Trophoblast cell (in vitro differentiated cells and primary cell): ENCODE data around the gene SCAPER.

Source experiments
- DNase-seq, 2 donors: peaks; one replicate each; pipeline ENCODE4 v3.0.0-alpha.2; 2016
- H2AFZ ChIP-seq: 2 replicates; pipeline ENCODE4 v1.6.1; 2013; ENCODE audit warnings: low read length, moderate library complexity, mild to moderate bottlenecking; ENCODE audit not compliant: insufficient read depth, poor library complexity
- H2AK5ac ChIP-seq: 2 replicates; pipeline ENCODE4 v1.6.1; 2013; ENCODE audit warnings: mild to moderate bottlenecking, low read length
- H2BK120ac ChIP-seq: 2 replicates; pipeline ENCODE4 v1.6.1; 2013; ENCODE audit warnings: low read length, mild to moderate bottlenecking, moderate library complexity; ENCODE audit not compliant: insufficient read depth, poor library complexity
- H2BK12ac ChIP-seq: 2 replicates; pipeline ENCODE4 v1.6.1; 2013; ENCODE audit warnings: mild to moderate bottlenecking, low read length, moderate library complexity
- H2BK5ac ChIP-seq: 2 replicates; pipeline ENCODE4 v1.6.1; 2013; ENCODE audit warnings: low read length, low read depth, moderate library complexity, mild to moderate bottlenecking; ENCODE audit not compliant: poor library complexity
- H3K14ac ChIP-seq: 2 replicates; pipeline ENCODE4 v1.6.1; 2013; ENCODE audit warnings: mild to moderate bottlenecking, low read length
- H3K18ac ChIP-seq: 2 replicates; pipeline ENCODE4 v1.6.1; 2013; ENCODE audit warnings: mild to moderate bottlenecking, low read length
- H3K23ac ChIP-seq: 2 replicates; pipeline ENCODE4 v1.6.1; 2013; ENCODE audit warnings: low read length
- H3K27ac ChIP-seq: 2 replicates; pipeline ENCODE4 v1.5.1; 2013; ENCODE audit warnings: low read depth, mild to moderate bottlenecking, inconsistent platforms, low read length, moderate library complexity
- H3K27me3 ChIP-seq: 2 replicates; pipeline ENCODE4 v1.6.1; 2013; ENCODE audit warnings: inconsistent platforms, mild to moderate bottlenecking, low read length, moderate library complexity; ENCODE audit not compliant: insufficient read depth
- H3K36me3 ChIP-seq, 2 experiments: 1 replicate in 1 of 2; 2 replicates in 1 of 2; pipeline ENCODE4 v1.6.1; 2013; ENCODE audit warnings: low read length in 2 of 2, mild to moderate bottlenecking in 2 of 2, moderate library complexity in 1 of 2; ENCODE audit not compliant: insufficient read depth in 2 of 2, control insufficient read depth in 1 of 2
- H3K4ac ChIP-seq: 2 replicates; pipeline ENCODE4 v1.6.1; 2013; ENCODE audit warnings: low read depth, mild to moderate bottlenecking, low read length, moderate library complexity
- H3K4me1 ChIP-seq, 2 experiments: 1 replicate in 1 of 2; 2 replicates in 1 of 2; pipeline ENCODE4 v1.6.1; 2013; ENCODE audit warnings: low read length in 2 of 2, mild to moderate bottlenecking in 2 of 2, moderate library complexity in 1 of 2; ENCODE audit not compliant: insufficient read depth in 2 of 2, control insufficient read depth in 1 of 2
- H3K4me2 ChIP-seq: 2 replicates; pipeline ENCODE4 v1.6.1; 2013; ENCODE audit warnings: inconsistent platforms, mild to moderate bottlenecking, low read length, moderate library complexity
- H3K4me3 ChIP-seq: 2 replicates; pipeline ENCODE4 v1.5.1; 2013; ENCODE audit warnings: mild to moderate bottlenecking, low read depth, low read length, inconsistent platforms
- H3K79me1 ChIP-seq: one replicate; pipeline ENCODE4 v1.6.1; 2013; ENCODE audit warnings: low read length
- H3K79me2 ChIP-seq: 2 replicates; pipeline ENCODE4 v1.6.1; 2013; ENCODE audit warnings: low read length, mild to moderate bottlenecking; ENCODE audit not compliant: control insufficient read depth, insufficient read depth, poor library complexity
- H3K9ac ChIP-seq: 2 replicates; pipeline ENCODE4 v1.6.1; 2013; ENCODE audit warnings: mild to moderate bottlenecking, low read length
- H3K9me3 ChIP-seq: 2 replicates; pipeline ENCODE4 v1.6.1; 2013; ENCODE audit warnings: low read depth, mild to moderate bottlenecking, control low read depth, inconsistent platforms, low read length; ENCODE audit not compliant: insufficient read depth
- H4K12ac ChIP-seq: 2 replicates; pipeline ENCODE4 v1.6.1; 2013; ENCODE audit warnings: low read depth, mild to moderate bottlenecking, low read length, moderate library complexity
- H4K8ac ChIP-seq: 2 replicates; pipeline ENCODE4 v1.6.1; 2013; ENCODE audit warnings: low read depth, mild to moderate bottlenecking, low read length, moderate library complexity
- H4K91ac ChIP-seq: one replicate; pipeline ENCODE4 v1.6.1; 2013; ENCODE audit warnings: low read depth, mild to moderate bottlenecking, low read length, moderate library complexity
- WGBS: extraction: QIAGEN DNeasy Blood & Tissue Kit; methylation state at CpG from one replicate; pipeline ENCODE4 v1.1.7; 2013; ENCODE audit warnings: missing lambda C conversion rate; ENCODE audit not compliant: insufficient read length, insufficient coverage; ENCODE audit errors: extremely low coverage; 5-methylcytosine and 5-hydroxymethylcytosine counted together

The SCAPER gene

DNA sequence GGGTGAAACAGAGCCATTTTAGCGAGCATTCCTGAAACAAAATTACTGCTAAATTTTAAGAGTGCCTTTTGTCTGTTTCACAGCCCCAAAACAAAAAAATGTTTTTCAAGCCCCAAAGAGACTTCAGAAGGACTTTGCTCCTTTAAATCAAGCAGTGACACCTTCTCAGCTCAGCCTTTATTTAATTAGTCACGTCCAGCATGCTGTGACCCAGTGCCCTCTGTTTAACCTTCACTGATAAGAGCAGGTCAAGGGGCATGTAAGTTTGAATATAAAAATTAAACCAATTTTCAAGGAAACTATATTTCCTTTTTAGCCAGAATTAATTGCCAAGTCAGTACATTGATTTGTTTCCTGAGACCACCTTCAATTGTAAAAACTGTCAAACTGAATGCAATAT, 527.9 kb downstream of the SCAPER start:
- Histone ChIP-seq H3K27ac (peak overlapping the region; percentile 77), H2AK5ac (no peak overlapping the region), H3K9me3 (no peaks in the 10 kb centered on the region), H3K27me3 (no peaks in the 10 kb centered on the region), H4K91ac (no peak overlapping the region), H3K4me2 (peak overlapping the region; percentile 3), H3K79me2 (no peaks in the 10 kb centered on the region), H4K12ac (no peak overlapping the region), H4K8ac (no peak overlapping the region), H3K36me3 (no peaks in the 10 kb centered on the region), H3K4ac (no peak overlapping the region), H2BK12ac (no peak overlapping the region), H3K79me1 (peaks cover 1% of the 10 kb centered on the region), H3K4me3 (no peak overlapping the region), H3K18ac (no peak overlapping the region), H2AFZ (no peak overlapping the region), H3K14ac (no peak overlapping the region), H3K9ac (no peak overlapping the region), H2BK120ac (no peak overlapping the region), H2BK5ac (no peak overlapping the region), H3K4me1 (peaks cover 8 to 12% of the 10 kb centered on the region in 2 experiments), H3K23ac (no peak overlapping the region)
- no peak for DNase-seq
- WGBS, result no CpG with 5 or more reads among the region's 2 CpGs

DNA sequence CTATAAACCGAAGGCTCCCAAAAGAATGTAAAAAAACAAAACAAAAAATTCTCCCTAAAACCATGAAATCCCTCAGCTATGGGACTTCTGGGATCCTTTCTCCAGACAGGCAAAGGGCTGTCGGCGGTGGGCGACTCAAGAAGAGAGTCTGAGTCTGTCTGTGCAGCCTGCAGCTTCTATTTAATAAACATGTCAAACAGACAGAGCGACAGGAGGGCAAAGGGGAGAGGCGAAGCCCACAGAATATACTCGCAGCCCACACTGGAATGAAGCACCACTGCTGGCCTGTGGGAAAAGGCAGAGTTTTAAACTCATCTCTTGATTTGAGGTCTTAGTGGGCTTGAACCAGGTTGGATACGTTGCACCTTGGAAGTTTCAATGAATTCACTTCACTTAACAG, 528.3 kb downstream of the SCAPER start:
- Histone ChIP-seq H3K4me2 (peak overlapping the region; percentile 3), H3K4me3 (no peak overlapping the region), H3K9me3 (no peaks in the 10 kb centered on the region), H4K12ac (peak overlapping the region; percentile 7), H3K36me3 (no peaks in the 10 kb centered on the region), H3K79me2 (no peaks in the 10 kb centered on the region), H2BK120ac (peak overlapping the region; percentile 60), H3K4ac (no peak overlapping the region), H2AFZ (no peak overlapping the region), H3K79me1 (peaks cover 1% of the 10 kb centered on the region), H3K18ac (no peak overlapping the region), H3K4me1 (peaks cover 8 to 13% of the 10 kb centered on the region in 2 experiments), H2BK12ac (peak overlapping the region; percentile 40), H3K27me3 (no peaks in the 10 kb centered on the region), H2BK5ac (peak overlapping the region; percentile 49), H3K27ac (peak overlapping the region; percentile 77), H3K14ac (no peak overlapping the region), H3K9ac (no peak overlapping the region), H2AK5ac (no peak overlapping the region), H3K23ac (no peak overlapping the region), H4K8ac (no peak overlapping the region), H4K91ac (peak overlapping the region; percentile 85)
- DNase-seq, result no peak
- WGBS, result no CpG with 5 or more reads among the region's 8 CpGs

DNA sequence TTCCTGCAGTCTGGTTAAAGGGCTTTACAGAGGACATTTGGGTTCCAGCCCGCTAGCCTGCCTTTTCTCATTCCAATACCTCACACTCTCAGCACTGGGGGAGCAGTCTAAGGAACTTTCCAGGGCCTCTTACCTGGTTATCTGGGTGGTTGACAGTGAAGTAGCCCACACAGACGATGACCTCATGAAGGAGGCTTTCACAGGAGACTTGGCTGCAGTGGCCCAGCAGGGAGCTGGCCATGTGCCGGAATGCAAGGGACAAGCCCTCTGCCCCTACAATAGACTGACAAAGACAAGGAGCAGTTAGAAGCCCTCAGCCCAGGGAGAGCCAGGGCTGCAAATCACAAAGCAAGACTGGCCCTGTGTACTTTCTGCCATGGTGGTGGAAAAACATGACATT, 529.1 kb downstream of the SCAPER start:
- Histone ChIP-seq H3K18ac (peak overlapping the region; percentile 59), H3K4me1 (peaks cover 8 to 13% of the 10 kb centered on the region in 2 experiments), H3K4me3 (no peak overlapping the region), H3K4ac (no peak overlapping the region), H2BK120ac (no peak overlapping the region), H3K14ac (peak overlapping the region; percentile 77), H3K9ac (no peak overlapping the region), H2BK12ac (peak overlapping the region; percentile 64), H2AFZ (no peak overlapping the region), H3K79me1 (peaks cover 1% of the 10 kb centered on the region), H4K8ac (peak overlapping the region; percentile 65), H3K23ac (no peak overlapping the region), H3K36me3 (no peaks in the 10 kb centered on the region), H2AK5ac (no peak overlapping the region), H3K4me2 (no peak overlapping the region), H2BK5ac (no peak overlapping the region), H3K79me2 (no peaks in the 10 kb centered on the region), H3K27me3 (no peaks in the 10 kb centered on the region), H4K12ac (peak overlapping the region; percentile 30), H3K27ac (peak overlapping the region; percentile 32), H3K9me3 (no peaks in the 10 kb centered on the region), H4K91ac (peak overlapping the region; percentile 47)
- whole genome bisulfite sequencing, result no CpG with 5 or more reads among the region's 3 CpGs
- DNase-seq, result peak; percentile 83

GRCh38 chr15:76368122-76368621, 537.0 kb downstream of the SCAPER start:
- Histone ChIP-seq H2AK5ac (no peak overlapping the region), H2BK5ac (no peak overlapping the region), H3K23ac (no peak overlapping the region), H3K4me3 (no peak overlapping the region), H3K4ac (no peak overlapping the region), H3K9ac (no peak overlapping the region), H4K91ac (no peak overlapping the region), H3K4me1 (peaks cover 7 to 8% of the 10 kb centered on the region in 2 experiments), H4K12ac (no peak overlapping the region), H3K18ac (no peak overlapping the region), H2AFZ (no peak overlapping the region), H3K27ac (no peak overlapping the region), H3K79me1 (no peaks in the 10 kb centered on the region), H2BK120ac (no peak overlapping the region), H3K4me2 (no peak overlapping the region), H4K8ac (no peak overlapping the region), H2BK12ac (no peak overlapping the region), H3K36me3 (no peaks in the 10 kb centered on the region), H3K14ac (no peak overlapping the region), H3K27me3 (no peaks in the 10 kb centered on the region), H3K79me2 (no peaks in the 10 kb centered on the region), H3K9me3 (peaks cover 2% of the 10 kb centered on the region)
- no CpG with 5 or more reads among the region's 11 CpGs for WGBS
- DNase-seq, result peak; percentile 32 to 62
